HEK293 (cell line): ENCODE measurements around the gene INPP5F.

Experiments used
- CTCF ChIA-PET: fragments of 350-600 bp; formaldehyde crosslinking; extraction: SDS; loops from one replicate; lab custom pipeline; 2021; ENCODE audit warnings: antibody characterized with exemption; lab: Yijun Ruan, JAX
- POLR2A ChIA-PET: fragments of 300-600 bp; formaldehyde crosslinking; extraction: SDS; loops from one replicate; lab custom pipeline; 2020; ENCODE audit warnings: antibody characterized with exemption, inconsistent platforms; lab: Yijun Ruan, JAX
- H3K27ac ChIP-seq: fragments of 200-500 bp; sonication (Bioruptor generic); 2 replicates; pipeline ENCODE4 v1.5.1; 2014; ENCODE audit warnings: low read depth, low read length, control low read depth, inconsistent platforms; ENCODE audit errors: extremely low read depth
- H3K36me3 ChIP-seq, 2 experiments: fragments of 200-500 bp in 1 of 2; sonication (Bioruptor generic) in 1 of 2; 1 replicate in 1 of 2; 2 replicates in 1 of 2; pipeline ENCODE4 v1.5.1; 2014 to 2017; ENCODE audit warnings: inconsistent platforms in 2 of 2, low read length in 2 of 2; ENCODE audit not compliant: control insufficient read depth in 2 of 2, insufficient read depth in 1 of 2
- H3K4me1 ChIP-seq: fragments of 200-500 bp; sonication (Bioruptor generic); 2 replicates; pipeline ENCODE4 v1.5.1; 2014; ENCODE audit warnings: mild to moderate bottlenecking, low read length, inconsistent platforms; ENCODE audit not compliant: control insufficient read depth, insufficient read depth
- H3K4me3 ChIP-seq: 2 replicates; pipeline ENCODE4 v1.5.1; 2011; ENCODE audit warnings: low read depth, mild to moderate bottlenecking, control low read depth, low read length, moderate library complexity
- H3K9me3 ChIP-seq: fragments of 200-500 bp; sonication (Bioruptor generic); 2 replicates; pipeline ENCODE4 v1.5.1; 2014; ENCODE audit warnings: low read depth, low read length, inconsistent platforms; ENCODE audit not compliant: control insufficient read depth, insufficient read depth
- GLIS2 ChIP-seq: fragments of 450-650 bp; formaldehyde crosslinking; IDR thresholded peaks from 2 replicates; pipeline ENCODE4 v1.5.1; 2016; ENCODE audit warnings: missing biosample characterization, missing genetic modification characterization
- KLF16 ChIP-seq: fragments of 450-650 bp; formaldehyde crosslinking; IDR thresholded peaks from 2 replicates; pipeline ENCODE4 v1.5.1; 2017; ENCODE audit warnings: missing biosample characterization, missing genetic modification characterization
- MEIS1 ChIP-seq: sonication (generic); formaldehyde crosslinking; IDR thresholded peaks from 2 replicates; pipeline ENCODE4 v1.8.1; 2022; ENCODE audit warnings: missing genetic modification reagents, mild to moderate bottlenecking, borderline replicate concordance
- MZF1 ChIP-seq: fragments of 450-650 bp; formaldehyde crosslinking; IDR thresholded peaks from 2 replicates; pipeline ENCODE4 v1.5.1; 2017; ENCODE audit warnings: missing biosample characterization, missing genetic modification characterization, borderline replicate concordance
- OSR2 ChIP-seq: fragments of 450-650 bp; formaldehyde crosslinking; IDR thresholded peaks from 2 replicates; pipeline ENCODE4 v1.5.1; 2016; ENCODE audit warnings: missing biosample characterization, missing genetic modification characterization
- PRDM4 ChIP-seq: fragments of 450-650 bp; formaldehyde crosslinking; IDR thresholded peaks from 2 replicates; pipeline ENCODE4 v1.5.1; 2017; ENCODE audit warnings: missing biosample characterization, missing genetic modification characterization
- PRDM6 ChIP-seq: fragments of 450-650 bp; formaldehyde crosslinking; IDR thresholded peaks from 2 replicates; pipeline ENCODE4 v1.5.1; 2017; ENCODE audit warnings: missing biosample characterization, missing genetic modification characterization
- SALL2 ChIP-seq: fragments of 450-650 bp; formaldehyde crosslinking; IDR thresholded peaks from 2 replicates; pipeline ENCODE4 v1.5.0; 2017; ENCODE audit warnings: missing biosample characterization, mild to moderate bottlenecking, missing genetic modification characterization, borderline replicate concordance
- SP2 ChIP-seq: fragments of 450-650 bp; formaldehyde crosslinking; IDR thresholded peaks from 2 replicates; pipeline ENCODE4 v1.5.1; 2016; ENCODE audit warnings: missing biosample characterization, missing genetic modification characterization
- WT1 ChIP-seq: fragments of 450-650 bp; formaldehyde crosslinking; IDR thresholded peaks from 2 replicates; pipeline ENCODE4 v1.5.1; 2016; ENCODE audit warnings: missing biosample characterization, missing genetic modification characterization
- ZBTB1 ChIP-seq: fragments of 450-650 bp; formaldehyde crosslinking; IDR thresholded peaks from 2 replicates; pipeline ENCODE4 v1.5.1; 2016; ENCODE audit warnings: missing biosample characterization, missing genetic modification characterization
- ZBTB44 ChIP-seq: fragments of 450-650 bp; IDR thresholded peaks from 2 replicates; pipeline ENCODE4 v1.5.1; 2018; ENCODE audit warnings: missing biosample characterization, mild to moderate bottlenecking, missing genetic modification characterization
- ZNF157 ChIP-seq: fragments of 450-650 bp; formaldehyde crosslinking; IDR thresholded peaks from 2 replicates; pipeline ENCODE4 v1.5.1; 2016; ENCODE audit warnings: missing biosample characterization, missing genetic modification characterization
- ZNF19 ChIP-seq: fragments of 450-650 bp; formaldehyde crosslinking; IDR thresholded peaks from 2 replicates; pipeline ENCODE4; 2016; ENCODE audit warnings: missing biosample characterization, missing genetic modification characterization, low read depth
- ZNF211 ChIP-seq: fragments of 450-650 bp; formaldehyde crosslinking; IDR thresholded peaks from 2 replicates; pipeline ENCODE4 v1.5.1; 2016; ENCODE audit warnings: low read depth, missing biosample characterization, missing genetic modification characterization
- ZNF274 ChIP-seq, 2 experiments: fragments of 200-500 bp in 1 of 2; fragments of 450-650 bp in 1 of 2; sonication (Bioruptor generic) in 1 of 2; formaldehyde crosslinking in 1 of 2; IDR thresholded peaks; 2 replicates each; pipeline versions ENCODE4 v1.5.1 to v1.6.1; 2014 to 2016; ENCODE audit warnings: borderline replicate concordance in 1 of 2, inconsistent platforms in 1 of 2, low read length in 1 of 2, missing biosample characterization in 1 of 2, missing genetic modification characterization in 1 of 2
- ZNF280C ChIP-seq: fragments of 450-650 bp; formaldehyde crosslinking; IDR thresholded peaks from 2 replicates; pipeline ENCODE4 v1.5.1; 2016; ENCODE audit warnings: missing biosample characterization, missing genetic modification characterization
- ZNF324 ChIP-seq: fragments of 450-650 bp; formaldehyde crosslinking; IDR thresholded peaks from 2 replicates; pipeline ENCODE4 v1.5.1; 2016; ENCODE audit warnings: missing biosample characterization, missing genetic modification characterization
- ZNF354C ChIP-seq: fragments of 450-650 bp; formaldehyde crosslinking; IDR thresholded peaks from 2 replicates; pipeline ENCODE4 v1.5.1; 2016; ENCODE audit warnings: missing biosample characterization, missing genetic modification characterization, low read depth, borderline replicate concordance
- ZNF366 ChIP-seq: fragments of 450-650 bp; formaldehyde crosslinking; conservative IDR thresholded peaks from 2 replicates; pipeline ENCODE4 v1.5.1; 2016; ENCODE audit warnings: missing biosample characterization, missing genetic modification characterization
- ZNF37A ChIP-seq: fragments of 450-650 bp; IDR thresholded peaks from 2 replicates; pipeline ENCODE4 v1.5.1; 2018; ENCODE audit warnings: missing biosample characterization, missing genetic modification characterization
- ZNF433 ChIP-seq: fragments of 450-650 bp; formaldehyde crosslinking; IDR thresholded peaks from 2 replicates; pipeline ENCODE4 v1.5.1; 2016; ENCODE audit warnings: missing biosample characterization, missing genetic modification characterization, low read depth
- ZNF501 ChIP-seq: fragments of 450-650 bp; formaldehyde crosslinking; IDR thresholded peaks from 2 replicates; pipeline ENCODE4 v1.5.1; 2016; ENCODE audit warnings: missing biosample characterization, missing genetic modification characterization
- ZNF513 ChIP-seq: fragments of 450-650 bp; IDR thresholded peaks from 2 replicates; pipeline ENCODE4 v1.5.1; 2018; ENCODE audit warnings: missing biosample characterization, missing genetic modification characterization
- ZNF580 ChIP-seq: fragments of 450-650 bp; formaldehyde crosslinking; IDR thresholded peaks from 2 replicates; pipeline ENCODE4 v1.5.1; 2016; ENCODE audit warnings: missing biosample characterization, missing genetic modification characterization
- ZNF596 ChIP-seq: fragments of 450-650 bp; IDR thresholded peaks from 2 replicates; pipeline ENCODE4 v1.5.0; 2018; ENCODE audit warnings: missing biosample characterization, mild to moderate bottlenecking, missing genetic modification characterization, moderate library complexity
- ZNF600 ChIP-seq: fragments of 450-650 bp; formaldehyde crosslinking; IDR thresholded peaks from 2 replicates; pipeline ENCODE4 v1.5.1; 2016; ENCODE audit warnings: missing biosample characterization, missing genetic modification characterization
- ZNF843 ChIP-seq: fragments of 450-650 bp; formaldehyde crosslinking; IDR thresholded peaks from 2 replicates; pipeline ENCODE4 v1.5.1; 2016; ENCODE audit warnings: missing biosample characterization, missing genetic modification characterization

Gene INPP5F

GRCh38 chr10:119770928-119771327 lies 45.1 kb downstream of the INPP5F start:
- no peak overlapping the region for H3K4me3 ChIP-seq
- H3K27ac ChIP-seq = no peak overlapping the region
- ChIA-PET CTCF (interaction anchor here (0.6 to 2.2 kb wide), 5 partner anchors 11 to 149 kb away, joined by 3 to 9 read pairs (median 4); no protein-coding TSS in a partner anchor), POLR2A (interaction anchor here (0.6 to 1.3 kb wide), 3 partner anchors 15 to 45 kb away, joined by 3 to 4 read pairs (median 3); partner anchors contain the start of gene INPP5F)
- H3K4me1 ChIP-seq = peaks cover 25% of the 10 kb centered on the region
- no peak for TF ChIP-seq ZNF37A (tag by site-specific recombination)
- no peak for TF ChIP-seq ZNF19 (tag by site-specific recombination)
- TF ChIP-seq MEIS1 (CRISPR knock-in tag) = no peak
- peak; percentile 57 for TF ChIP-seq PRDM6 (tag by site-specific recombination)
- TF ChIP-seq SP2 (tag by site-specific recombination) = no peak
- no peak for TF ChIP-seq ZNF501 (tag by site-specific recombination)
- 0 out of 2 replicates have a peak, but pooled peaks have one; percentile 11 for TF ChIP-seq ZNF580 (tag by site-specific recombination)
- TF ChIP-seq ZNF513 = no peak
- peak; percentile 84 for TF ChIP-seq ZNF600
- TF ChIP-seq ZBTB1 (tag by site-specific recombination) = no peak
- TF ChIP-seq ZNF354C = no peak
- TF ChIP-seq ZNF157 (tag by site-specific recombination) = no peak
- no peak for TF ChIP-seq ZNF274 (IDR thresholded peaks at IDR 0.05; ENCODE audit: low read length)
- TF ChIP-seq ZNF274 (tag by site-specific recombination; IDR thresholded peaks at IDR 0.05; ENCODE audit: borderline replicate concordance) = no peak
- no peak for TF ChIP-seq ZBTB44
- no peak for TF ChIP-seq ZNF843
- no peak for TF ChIP-seq WT1 (tag by site-specific recombination)
- no peak for TF ChIP-seq ZNF280C (tag by site-specific recombination)
- TF ChIP-seq ZNF366 (tag by site-specific recombination) = no peak
- no peak for TF ChIP-seq ZNF433
- TF ChIP-seq MZF1 (tag by site-specific recombination) = no peak
- no peak for TF ChIP-seq ZNF596 (tag by site-specific recombination)
- no peak for TF ChIP-seq ZNF211
- TF ChIP-seq KLF16 (tag by site-specific recombination) = no peak
- TF ChIP-seq GLIS2 (tag by site-specific recombination) = no peak
- peak; percentile 56 for TF ChIP-seq OSR2
- TF ChIP-seq PRDM4 = no peak
- no peak for TF ChIP-seq SALL2 (tag by site-specific recombination)
- TF ChIP-seq ZNF324 (tag by site-specific recombination) = no peak
- no peaks in the 10 kb centered on the region for H3K36me3 ChIP-seq
- H3K9me3 ChIP-seq = no peaks in the 10 kb centered on the region
